ENCODE measurements around the gene TMEM14B. TPM values are rescaled to one million over a fixed set of nuclear protein-coding genes. Genes with fewer than 3 reads are reported as not detected.

TMEM14B gene
- total RNA-seq, 2 experiments from 2014 or later, result 103 to 125 TPM

DNA sequence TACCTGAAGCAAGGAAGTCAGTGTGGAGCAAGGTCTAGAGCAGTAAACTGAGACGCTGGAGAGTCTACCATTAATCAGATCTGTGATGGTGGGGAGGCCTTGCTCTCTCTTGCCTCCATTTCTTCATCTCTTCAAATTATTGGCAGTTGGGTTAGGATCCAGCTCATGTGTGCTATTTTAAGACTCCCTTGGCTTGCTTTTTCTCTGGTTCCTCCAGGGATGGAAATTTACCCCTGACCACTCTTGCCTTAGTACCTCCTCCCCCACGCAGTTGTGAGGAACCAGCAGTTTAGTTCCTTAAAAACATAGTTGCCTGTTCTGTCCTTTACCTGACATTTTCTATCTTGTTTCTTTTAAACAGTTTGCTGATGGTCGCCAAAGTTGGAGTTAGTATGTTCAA, 17.4 kb upstream of the TMEM14B start:
- Histone ChIP-seq H3K79me2 (ENCODE audit: insufficient read depth, low read depth, low read length) (no peaks in the 10 kb centered on the region), H3K4me3 (ENCODE audit: low read depth, low read length, poor library complexity, severe bottlenecking) (no peak overlapping the region), H3K9me3 (ENCODE audit: low read length) (no peaks in the 10 kb centered on the region), H3K27ac (ENCODE audit: low read depth, low read length, poor library complexity, severe bottlenecking) (no peak overlapping the region), H3K4me2 (ENCODE audit: low read length) (no peak overlapping the region), H3K36me3 (ENCODE audit: insufficient read depth, low read length) (no peaks in the 10 kb centered on the region), H4K20me1 (ENCODE audit: insufficient read depth, low read length) (no peaks in the 10 kb centered on the region), H3K9me2 (ENCODE audit: insufficient read depth, low read length) (no peaks in the 10 kb centered on the region), H2AFZ (ENCODE audit: low read length) (no peak overlapping the region), H3K4me1 (ENCODE audit: insufficient read depth, low read length, poor library complexity, severe bottlenecking) (no peaks in the 10 kb centered on the region)
- no TSS peak for BruUV-seq (replicated peaks)
- intact Hi-C loops (cut with micrococcal nuclease; ENCODE audit: unreplicated experiment), result no loop called here
- CTCF ChIA-PET (ENCODE audit: unreplicated experiment), result no interaction called here
- no peak for TF ChIP-seq EZH2phosphoT487 (IDR thresholded peaks at IDR 0.05; ENCODE audit: borderline replicate concordance, low read depth, low read length)
- TF ChIP-seq, protein P1, sequence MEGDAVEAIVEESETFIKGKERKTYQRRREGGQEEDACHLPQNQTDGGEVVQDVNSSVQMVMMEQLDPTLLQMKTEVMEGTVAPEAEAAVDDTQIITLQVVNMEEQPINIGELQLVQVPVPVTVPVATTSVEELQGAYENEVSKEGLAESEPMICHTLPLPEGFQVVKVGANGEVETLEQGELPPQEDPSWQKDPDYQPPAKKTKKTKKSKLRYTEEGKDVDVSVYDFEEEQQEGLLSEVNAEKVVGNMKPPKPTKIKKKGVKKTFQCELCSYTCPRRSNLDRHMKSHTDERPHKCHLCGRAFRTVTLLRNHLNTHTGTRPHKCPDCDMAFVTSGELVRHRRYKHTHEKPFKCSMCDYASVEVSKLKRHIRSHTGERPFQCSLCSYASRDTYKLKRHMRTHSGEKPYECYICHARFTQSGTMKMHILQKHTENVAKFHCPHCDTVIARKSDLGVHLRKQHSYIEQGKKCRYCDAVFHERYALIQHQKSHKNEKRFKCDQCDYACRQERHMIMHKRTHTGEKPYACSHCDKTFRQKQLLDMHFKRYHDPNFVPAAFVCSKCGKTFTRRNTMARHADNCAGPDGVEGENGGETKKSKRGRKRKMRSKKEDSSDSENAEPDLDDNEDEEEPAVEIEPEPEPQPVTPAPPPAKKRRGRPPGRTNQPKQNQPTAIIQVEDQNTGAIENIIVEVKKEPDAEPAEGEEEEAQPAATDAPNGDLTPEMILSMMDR (conservative IDR thresholded peaks at IDR 0.05; ENCODE audit: low read length), result no peak
- no peak for DNase-seq (ENCODE audit: low spot score)
- POLR2A ChIA-PET, result interaction anchor here (0.5 to 1.4 kb wide), 3 partner anchors 9 to 210 kb away, joined by 3 to 5 read pairs (median 4); no protein-coding TSS in a partner anchor

DNA sequence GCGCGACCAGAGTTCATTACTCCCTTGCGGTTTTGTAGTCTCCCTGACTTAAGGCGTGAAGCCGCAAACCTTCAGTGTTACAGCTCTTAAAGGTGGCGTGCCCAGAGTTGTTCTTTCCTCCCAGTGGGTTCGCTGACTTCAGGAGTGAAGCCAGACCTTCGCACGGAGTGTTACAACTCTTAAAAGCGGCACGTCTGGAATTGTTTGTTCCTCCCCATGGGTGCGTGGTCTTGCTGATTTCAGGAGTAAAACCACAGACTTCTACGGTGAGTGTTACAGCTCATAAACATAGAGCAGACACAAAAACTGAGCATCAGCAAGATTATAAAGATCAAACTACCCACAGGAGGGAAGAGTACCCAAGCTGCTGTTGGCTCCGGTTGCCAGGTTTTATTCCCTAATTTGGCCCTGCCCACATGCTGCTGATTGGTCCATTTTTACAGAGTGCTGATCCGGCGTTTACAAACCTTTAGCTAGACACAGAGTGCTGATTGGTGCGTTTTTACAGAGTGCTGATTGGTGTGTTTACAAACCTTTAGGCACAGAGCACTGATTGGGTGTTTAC, 14.4 kb upstream of the TMEM14B start:
- no peak for TF ChIP-seq EZH2phosphoT487 (IDR thresholded peaks at IDR 0.05; ENCODE audit: borderline replicate concordance, low read depth, low read length)
- TF ChIP-seq, protein P1 (conservative IDR thresholded peaks at IDR 0.05; ENCODE audit: low read length), result no peak
- BruUV-seq (replicated peaks), result no TSS peak
- CTCF ChIA-PET (ENCODE audit: unreplicated experiment), result interaction anchor here (0.6 kb wide), 1 partner anchor 226 kb away, joined by 3 read pairs; no protein-coding TSS in a partner anchor

DNA sequence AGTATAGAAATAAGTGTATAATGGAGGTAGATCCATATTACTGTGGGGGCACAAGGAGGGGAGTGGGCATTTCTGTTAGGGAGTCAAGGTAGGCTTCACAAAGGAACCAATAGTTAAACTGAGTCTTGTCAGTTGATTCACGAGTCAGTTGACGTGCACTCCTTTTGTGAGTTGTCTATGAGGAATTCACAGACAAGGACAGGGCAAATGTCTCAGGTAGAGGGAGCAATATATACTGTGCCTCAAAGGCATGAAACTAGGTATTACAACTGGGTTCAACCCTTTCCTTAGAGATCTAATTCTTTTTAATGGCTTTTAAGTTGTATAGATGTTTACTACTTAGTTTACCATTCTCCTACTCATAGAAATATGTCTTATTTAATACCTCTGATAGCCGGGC, 13.7 kb upstream of the TMEM14B start:
- Histone ChIP-seq H3K4me1 (ENCODE audit: insufficient read depth, low read length, poor library complexity, severe bottlenecking) (no peaks in the 10 kb centered on the region), H4K20me1 (ENCODE audit: insufficient read depth, low read length) (no peaks in the 10 kb centered on the region), H3K4me3 (ENCODE audit: low read depth, low read length, poor library complexity, severe bottlenecking) (no peak overlapping the region), H3K9me2 (ENCODE audit: insufficient read depth, low read length) (no peaks in the 10 kb centered on the region), H2AFZ (ENCODE audit: low read length) (no peak overlapping the region), H3K27ac (ENCODE audit: low read depth, low read length, poor library complexity, severe bottlenecking) (no peak overlapping the region), H3K9me3 (ENCODE audit: low read length) (no peaks in the 10 kb centered on the region), H3K79me2 (ENCODE audit: insufficient read depth, low read depth, low read length) (no peaks in the 10 kb centered on the region), H3K4me2 (ENCODE audit: low read length) (no peak overlapping the region), H3K36me3 (ENCODE audit: insufficient read depth, low read length) (no peaks in the 10 kb centered on the region)
- CTCF ChIA-PET (ENCODE audit: unreplicated experiment), result no interaction called here
- POLR2A ChIA-PET, result no interaction called here
- DNase-seq (ENCODE audit: low spot score), result no peak
- intact Hi-C loops (cut with micrococcal nuclease; ENCODE audit: unreplicated experiment), result no loop called here
- TF ChIP-seq, protein P1 (conservative IDR thresholded peaks at IDR 0.05; ENCODE audit: low read length), result no peak
- no peak for TF ChIP-seq EZH2phosphoT487 (IDR thresholded peaks at IDR 0.05; ENCODE audit: borderline replicate concordance, low read depth, low read length)
- BruUV-seq (replicated peaks), result no TSS peak

More for the DNA sequence above, 14.4 kb upstream of the TMEM14B start:
- Histone ChIP-seq H3K9me3 (ENCODE audit: low read length) (no peaks in the 10 kb centered on the region), H2AFZ (ENCODE audit: low read length) (no peak overlapping the region), H3K4me1 (ENCODE audit: insufficient read depth, low read length, poor library complexity, severe bottlenecking) (no peaks in the 10 kb centered on the region), H4K20me1 (ENCODE audit: insufficient read depth, low read length) (no peaks in the 10 kb centered on the region), H3K4me2 (ENCODE audit: low read length) (no peak overlapping the region), H3K27ac (ENCODE audit: low read depth, low read length, poor library complexity, severe bottlenecking) (no peak overlapping the region), H3K79me2 (ENCODE audit: insufficient read depth, low read depth, low read length) (no peaks in the 10 kb centered on the region), H3K9me2 (ENCODE audit: insufficient read depth, low read length) (no peaks in the 10 kb centered on the region), H3K4me3 (ENCODE audit: low read depth, low read length, poor library complexity, severe bottlenecking) (no peak overlapping the region), H3K36me3 (ENCODE audit: insufficient read depth, low read length) (no peaks in the 10 kb centered on the region)
- intact Hi-C loops (cut with micrococcal nuclease; ENCODE audit: unreplicated experiment), result no loop called here
- POLR2A ChIA-PET, result interaction anchor here (1.0 to 1.1 kb wide), 2 partner anchors 9 to 222 kb away, joined by 3 read pairs; no protein-coding TSS in a partner anchor
- DNase-seq (ENCODE audit: low spot score), result no peak
